Activated effector memory CD4-positive, alpha-beta T cell treated with anti-CD3 and anti-CD28 coated beads, Interleukin-2, amount 50 U/mL, for 16 hours (primary cell): Measurements from ENCODE around the gene TIGD6.
"Not testable (repeated sequence)": the region's sequence is repeated elsewhere in the genome, so short reads cannot be mapped to it uniquely, and the experiment has no call there.

Experiments used
- DNase-seq: peaks from one replicate; pipeline ENCODE4 v3.0.0-alpha.2; 2020

Gene TIGD6

GRCh38 chr5:150000256-150000989 lies at the start of gene TIGD6, which contains the start of gene HMGXB3:
TIGD6 (minus strand) TSS chr5:150000654; CDS start chr5:149996348, 4,306 bp downstream.
HMGXB3 (plus strand) TSS chr5:150000739; CDS start chr5:150004853, 4,114 bp downstream.
- DNase-seq = peak; percentile 94

GRCh38 chr5:150046031-150046430 lies 45.6 kb upstream of the TIGD6 start:
- no peak for DNase-seq

- no peak for DNase-seq
These were observed 45.1 kb upstream of the TIGD6 start for GRCh38 chr5:150045549-150045948.

GRCh38 chr5:150044712-150045111 lies 44.3 kb upstream of the TIGD6 start:
- no peak for DNase-seq

- no peak for DNase-seq
These were observed 43.9 kb upstream of the TIGD6 start for GRCh38 chr5:150044329-150044681.

GRCh38 chr5:150043657-150044328 lies 43.3 kb upstream of the TIGD6 start:
- no peak for DNase-seq

GRCh38 chr5:150042459-150042858 lies 42.0 kb upstream of the TIGD6 start:
- DNase-seq = no peak

GRCh38 chr5:150038547-150038946 lies 38.1 kb upstream of the TIGD6 start:
- DNase-seq = no peak

- no peak for DNase-seq
These were observed 36.1 kb upstream of the TIGD6 start for GRCh38 chr5:150036513-150036912.

- no peak for DNase-seq
These were observed 34.9 kb upstream of the TIGD6 start for GRCh38 chr5:150035139-150035895.

GRCh38 chr5:150034662-150035061 lies 34.2 kb upstream of the TIGD6 start:
- DNase-seq = no peak

- no peak for DNase-seq
These were observed 32.9 kb upstream of the TIGD6 start for GRCh38 chr5:150033334-150033733.

- DNase-seq = not testable (repeated sequence)
These were observed 27.6 kb upstream of the TIGD6 start for GRCh38 chr5:150028047-150028446.

- no peak for DNase-seq
These were observed 26.3 kb upstream of the TIGD6 start for GRCh38 chr5:150026682-150027172.

- no peak for DNase-seq
These were observed 24.0 kb upstream of the TIGD6 start for GRCh38 chr5:150024346-150024984.

GRCh38 chr5:150023136-150023535 lies 22.7 kb upstream of the TIGD6 start:
- no peak for DNase-seq

- DNase-seq = no peak
These were observed 22.2 kb upstream of the TIGD6 start for GRCh38 chr5:150022681-150023080.

- no peak for DNase-seq
These were observed 21.7 kb upstream of the TIGD6 start for GRCh38 chr5:150022158-150022531.

GRCh38 chr5:150021491-150022157 lies 21.2 kb upstream of the TIGD6 start:
- no peak for DNase-seq

- DNase-seq = no peak
These were observed 19.8 kb upstream of the TIGD6 start for GRCh38 chr5:150020249-150020648.

- DNase-seq = no peak
These were observed 17.0 kb upstream of the TIGD6 start for GRCh38 chr5:150017226-150018005.

- no peak for DNase-seq
These were observed 16.1 kb upstream of the TIGD6 start for GRCh38 chr5:150016537-150016936.
